ENCODE data around the gene RSF1. TPM values are rescaled to one million over a fixed set of nuclear protein-coding genes. Genes with fewer than 3 reads are reported as not detected.

The RSF1 gene
- total and polyA plus RNA-seq, 2 experiments from 2014 or later: 51.2 to 188 TPM

DNA sequence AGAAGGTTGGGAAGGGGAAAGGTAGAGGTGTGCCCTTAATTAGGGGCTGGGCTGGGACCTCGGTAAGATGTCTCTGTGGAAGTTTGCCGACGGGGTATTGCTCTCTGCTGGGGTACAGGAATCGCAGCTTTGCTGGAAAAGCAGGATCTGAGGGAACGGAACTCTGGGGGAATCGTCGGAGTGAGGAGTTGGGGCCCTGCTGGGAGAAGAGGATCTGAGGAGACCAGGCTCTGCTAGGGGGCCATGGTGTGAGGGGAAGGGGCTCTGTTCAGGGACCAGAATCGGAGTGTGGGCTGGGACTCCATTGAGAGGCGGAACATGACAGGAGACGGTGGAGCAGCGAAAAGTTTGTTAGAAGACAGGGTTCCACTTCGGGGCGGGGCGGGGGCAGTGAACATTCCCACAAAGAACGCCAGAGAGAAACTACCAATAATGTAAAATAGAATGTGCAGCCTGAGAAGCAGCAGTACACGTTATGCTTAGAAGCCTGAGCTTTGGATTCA, 878 bp upstream of the RSF1 start (continued):
- TF ChIP-seq, protein P1, sequence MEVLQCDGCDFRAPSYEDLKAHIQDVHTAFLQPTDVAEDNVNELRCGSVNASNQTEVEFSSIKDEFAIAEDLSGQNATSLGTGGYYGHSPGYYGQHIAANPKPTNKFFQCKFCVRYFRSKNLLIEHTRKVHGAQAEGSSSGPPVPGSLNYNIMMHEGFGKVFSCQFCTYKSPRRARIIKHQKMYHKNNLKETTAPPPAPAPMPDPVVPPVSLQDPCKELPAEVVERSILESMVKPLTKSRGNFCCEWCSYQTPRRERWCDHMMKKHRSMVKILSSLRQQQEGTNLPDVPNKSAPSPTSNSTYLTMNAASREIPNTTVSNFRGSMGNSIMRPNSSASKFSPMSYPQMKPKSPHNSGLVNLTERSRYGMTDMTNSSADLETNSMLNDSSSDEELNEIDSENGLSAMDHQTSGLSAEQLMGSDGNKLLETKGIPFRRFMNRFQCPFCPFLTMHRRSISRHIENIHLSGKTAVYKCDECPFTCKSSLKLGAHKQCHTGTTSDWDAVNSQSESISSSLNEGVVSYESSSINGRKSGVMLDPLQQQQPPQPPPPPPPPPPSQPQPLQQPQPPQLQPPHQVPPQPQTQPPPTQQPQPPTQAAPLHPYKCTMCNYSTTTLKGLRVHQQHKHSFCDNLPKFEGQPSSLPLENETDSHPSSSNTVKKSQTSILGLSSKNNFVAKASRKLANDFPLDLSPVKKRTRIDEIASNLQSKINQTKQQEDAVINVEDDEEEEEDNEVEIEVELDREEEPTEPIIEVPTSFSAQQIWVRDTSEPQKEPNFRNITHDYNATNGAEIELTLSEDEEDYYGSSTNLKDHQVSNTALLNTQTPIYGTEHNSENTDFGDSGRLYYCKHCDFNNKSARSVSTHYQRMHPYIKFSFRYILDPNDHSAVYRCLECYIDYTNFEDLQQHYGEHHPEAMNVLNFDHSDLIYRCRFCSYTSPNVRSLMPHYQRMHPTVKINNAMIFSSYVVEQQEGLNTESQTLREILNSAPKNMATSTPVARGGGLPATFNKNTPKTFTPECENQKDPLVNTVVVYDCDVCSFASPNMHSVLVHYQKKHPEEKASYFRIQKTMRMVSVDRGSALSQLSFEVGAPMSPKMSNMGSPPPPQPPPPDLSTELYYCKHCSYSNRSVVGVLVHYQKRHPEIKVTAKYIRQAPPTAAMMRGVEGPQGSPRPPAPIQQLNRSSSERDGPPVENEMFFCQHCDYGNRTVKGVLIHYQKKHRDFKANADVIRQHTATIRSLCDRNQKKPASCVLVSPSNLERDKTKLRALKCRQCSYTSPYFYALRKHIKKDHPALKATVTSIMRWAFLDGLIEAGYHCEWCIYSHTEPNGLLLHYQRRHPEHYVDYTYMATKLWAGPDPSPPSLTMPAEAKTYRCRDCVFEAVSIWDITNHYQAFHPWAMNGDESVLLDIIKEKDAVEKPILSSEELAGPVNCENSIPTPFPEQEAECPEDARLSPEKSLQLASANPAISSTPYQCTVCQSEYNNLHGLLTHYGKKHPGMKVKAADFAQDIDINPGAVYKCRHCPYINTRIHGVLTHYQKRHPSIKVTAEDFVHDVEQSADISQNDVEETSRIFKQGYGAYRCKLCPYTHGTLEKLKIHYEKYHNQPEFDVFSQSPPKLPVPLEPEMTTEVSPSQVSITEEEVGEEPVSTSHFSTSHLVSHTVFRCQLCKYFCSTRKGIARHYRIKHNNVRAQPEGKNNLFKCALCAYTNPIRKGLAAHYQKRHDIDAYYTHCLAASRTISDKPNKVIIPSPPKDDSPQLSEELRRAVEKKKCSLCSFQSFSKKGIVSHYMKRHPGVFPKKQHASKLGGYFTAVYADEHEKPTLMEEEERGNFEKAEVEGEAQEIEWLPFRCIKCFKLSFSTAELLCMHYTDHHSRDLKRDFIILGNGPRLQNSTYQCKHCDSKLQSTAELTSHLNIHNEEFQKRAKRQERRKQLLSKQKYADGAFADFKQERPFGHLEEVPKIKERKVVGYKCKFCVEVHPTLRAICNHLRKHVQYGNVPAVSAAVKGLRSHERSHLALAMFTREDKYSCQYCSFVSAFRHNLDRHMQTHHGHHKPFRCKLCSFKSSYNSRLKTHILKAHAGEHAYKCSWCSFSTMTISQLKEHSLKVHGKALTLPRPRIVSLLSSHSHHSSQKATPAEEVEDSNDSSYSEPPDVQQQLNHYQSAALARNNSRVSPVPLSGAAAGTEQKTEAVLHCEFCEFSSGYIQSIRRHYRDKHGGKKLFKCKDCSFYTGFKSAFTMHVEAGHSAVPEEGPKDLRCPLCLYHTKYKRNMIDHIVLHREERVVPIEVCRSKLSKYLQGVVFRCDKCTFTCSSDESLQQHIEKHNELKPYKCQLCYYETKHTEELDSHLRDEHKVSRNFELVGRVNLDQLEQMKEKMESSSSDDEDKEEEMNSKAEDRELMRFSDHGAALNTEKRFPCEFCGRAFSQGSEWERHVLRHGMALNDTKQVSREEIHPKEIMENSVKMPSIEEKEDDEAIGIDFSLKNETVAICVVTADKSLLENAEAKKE (CRISPR knock-in tag; IDR thresholded peaks at IDR 0.05): no peak

DNA sequence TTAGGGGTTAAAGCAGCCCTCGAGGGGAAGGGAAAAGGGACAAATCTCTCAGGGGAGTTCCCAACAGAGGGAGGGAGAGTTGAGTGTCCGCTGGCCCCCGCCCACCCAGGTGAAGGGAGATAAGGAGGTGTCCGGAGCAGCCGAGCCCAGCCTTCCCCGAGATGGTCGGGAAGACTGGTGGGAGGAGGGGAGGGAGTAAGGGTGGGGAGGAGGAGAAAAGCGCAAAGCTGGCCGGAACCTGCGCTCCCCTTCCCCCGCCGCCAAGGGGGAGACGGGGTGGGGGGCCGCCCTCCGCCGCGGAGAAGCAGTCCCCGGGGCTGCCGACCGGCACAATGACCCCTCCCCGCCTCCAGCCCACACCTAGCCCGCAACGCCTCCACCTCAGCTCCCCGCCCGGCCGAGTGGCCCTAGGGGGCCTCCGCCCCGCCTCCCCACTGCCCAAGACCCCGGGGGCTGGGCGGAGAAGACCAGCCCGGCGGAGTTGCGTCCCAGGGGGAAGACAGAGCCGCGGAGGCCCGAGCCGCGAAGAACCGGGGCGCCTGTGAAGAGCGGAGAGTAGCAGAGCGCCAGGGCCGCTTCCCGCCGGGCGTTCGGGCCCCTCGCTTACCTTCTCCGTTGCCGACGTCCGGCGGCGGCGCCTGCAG, 479 bp downstream of the RSF1 start:
- H3K36me3 ChIP-seq (ENCODE audit: insufficient read depth): 0 out of 2 replicates have a peak, but pooled peaks cover under 1% of the 10 kb centered on the region
- ATAC-seq (peak; percentile 56), DNase-seq (ENCODE audit: low spot score) (peak; percentile 83)
- H3K9me3 Mint-ChIP-seq: 0 out of 3 replicates have a peak, but pooled peaks cover under 1% of the 10 kb centered on the region
- TF ChIP-seq JUNB (IDR thresholded peaks at IDR 0.05; ENCODE audit: unreplicated experiment) (no peak), EZH2phosphoT487 (IDR thresholded peaks at IDR 0.05; ENCODE audit: unreplicated experiment) (no peak), POLR2AphosphoS5 (IDR thresholded peaks at IDR 0.05; ENCODE audit: low read depth) (no peak), CREB1 (CRISPR knock-in tag; IDR thresholded peaks at IDR 0.05; ENCODE audit: low read depth) (no peak), STAT1 (IDR thresholded peaks at IDR 0.05; ENCODE audit: unreplicated experiment) (no peak), NANOG (IDR thresholded peaks at IDR 0.05; ENCODE audit: borderline replicate concordance) (no peak), EZH2 (IDR thresholded peaks at IDR 0.05; ENCODE audit: low read depth, unreplicated experiment) (no peak), ZNF331 (CRISPR knock-in tag; IDR thresholded peaks at IDR 0.05; ENCODE audit: low read depth) (no peak), ZNF114 (CRISPR knock-in tag; IDR thresholded peaks at IDR 0.05) (no peak)
- TF ChIP-seq, protein P2, sequence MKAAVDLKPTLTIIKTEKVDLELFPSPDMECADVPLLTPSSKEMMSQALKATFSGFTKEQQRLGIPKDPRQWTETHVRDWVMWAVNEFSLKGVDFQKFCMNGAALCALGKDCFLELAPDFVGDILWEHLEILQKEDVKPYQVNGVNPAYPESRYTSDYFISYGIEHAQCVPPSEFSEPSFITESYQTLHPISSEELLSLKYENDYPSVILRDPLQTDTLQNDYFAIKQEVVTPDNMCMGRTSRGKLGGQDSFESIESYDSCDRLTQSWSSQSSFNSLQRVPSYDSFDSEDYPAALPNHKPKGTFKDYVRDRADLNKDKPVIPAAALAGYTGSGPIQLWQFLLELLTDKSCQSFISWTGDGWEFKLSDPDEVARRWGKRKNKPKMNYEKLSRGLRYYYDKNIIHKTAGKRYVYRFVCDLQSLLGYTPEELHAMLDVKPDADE (IDR thresholded peaks at IDR 0.05): no peak
- H3K4me3 ChIP-seq: peak overlapping the region; percentile 87
- no peak overlapping the region for H2AFZ ChIP-seq
- H3K4me2 ChIP-seq: peak overlapping the region; percentile 92
- H3K4me1 ChIP-seq (ENCODE audit: insufficient read depth): peaks cover 29% of the 10 kb centered on the region
- H3K9me2 ChIP-seq (ENCODE audit: insufficient read depth): no peaks in the 10 kb centered on the region
- peaks cover 42% of the 10 kb centered on the region for H3K79me2 ChIP-seq (replicated peaks; ENCODE audit: insufficient read depth)
- H3K27me3 Mint-ChIP-seq (ENCODE audit: insufficient read depth, low read depth, poor library complexity): peaks cover 13% of the 10 kb centered on the region
- no peaks in the 10 kb centered on the region for H3K27me3 ChIP-seq (ENCODE audit: insufficient read depth)
- peak overlapping the region; percentile 93 for H3K27ac ChIP-seq (ENCODE audit: low read depth)
- H3K36me3 Mint-ChIP-seq (ENCODE audit: low read depth): peaks cover 9% of the 10 kb centered on the region
- H3K27ac Mint-ChIP-seq: peak overlapping the region; percentile 97
- peak overlapping the region; percentile 96 for H3K4me3 Mint-ChIP-seq
- H4K20me1 ChIP-seq (replicated peaks; ENCODE audit: insufficient read depth): peaks cover 36% of the 10 kb centered on the region
- peaks cover 14% of the 10 kb centered on the region for H3K4me1 Mint-ChIP-seq
- H3F3A ChIP-seq (replicated peaks; ENCODE audit: low read depth): peaks cover 7% of the 10 kb centered on the region

Data from GM23338 (cell line).